Measurements from ENCODE around the gene CCDC136. TPM values are rescaled to one million over a fixed set of nuclear protein-coding genes. Genes with fewer than 3 reads are reported as not detected.

Gene CCDC136
- total RNA-seq, 1 experiment from 2014 or later, result 11.1 TPM

DNA sequence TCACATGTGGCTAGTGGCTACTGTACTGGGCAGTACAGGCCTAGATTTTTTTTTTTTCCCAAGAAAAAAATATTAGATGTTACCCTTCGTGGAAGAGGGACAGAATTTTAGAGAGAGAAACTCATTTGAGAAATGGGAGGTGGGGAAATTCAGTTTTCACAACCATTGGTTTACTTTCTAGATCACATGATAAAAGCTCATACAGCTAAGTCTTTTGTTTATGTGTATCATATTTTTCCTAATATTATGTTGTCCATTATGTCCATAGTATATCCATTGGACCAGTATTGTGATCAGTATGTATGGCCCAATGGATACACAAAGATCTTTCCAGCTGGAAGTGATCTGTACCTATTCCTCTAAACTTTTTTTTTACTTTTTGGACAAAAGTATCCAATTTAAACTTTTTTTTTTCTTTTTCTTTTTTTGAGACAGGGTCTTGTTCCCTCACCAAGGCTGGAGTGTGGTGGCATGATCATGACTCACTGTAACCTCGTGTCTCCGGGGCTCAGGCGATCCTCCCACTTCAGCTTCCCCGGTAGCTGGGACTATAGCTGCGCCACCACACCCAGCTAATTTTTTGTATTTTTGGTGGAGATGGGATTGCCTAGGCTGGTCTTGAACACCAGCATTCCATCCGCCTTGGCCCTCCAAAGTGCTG is 48.5 kb upstream of the CCDC136 start:
- Histone ChIP-seq H3K27ac (ENCODE audit: low read depth, low read length) (no peak overlapping the region), H4K20me1 (ENCODE audit: insufficient read depth) (peaks cover 34% of the 10 kb centered on the region; the same call in 1 of the 2 replicates), H3K4me3 (replicated peaks in 1 of 2; ENCODE audit: low read depth in 1 of 2, low read length in 2 of 2) (no peak overlapping the region), H2AFZ (ENCODE audit: low read depth, low read length, poor library complexity, severe bottlenecking) (no peak overlapping the region), H3K9me2 (ENCODE audit: insufficient read depth) (no peaks in the 10 kb centered on the region), H3K36me3 (ENCODE audit: control insufficient read depth in 1 of 2, insufficient read depth in 2 of 2, low read length in 2 of 2) (peaks cover 0 to 4% of the 10 kb centered on the region in 2 experiments; a peak in 2 of 4 replicates), H3K4me2 (ENCODE audit: low read length) (no peak overlapping the region), H3K79me2 (ENCODE audit: insufficient read depth, low read length) (peaks cover 91% of the 10 kb centered on the region), H3K9ac (ENCODE audit: low read length) (no peak overlapping the region), H3K27me3 (ENCODE audit: insufficient read depth, low read length) (no peaks in the 10 kb centered on the region), H3K4me1 (ENCODE audit: control insufficient read depth in 1 of 2, insufficient read depth in 2 of 2, low read length in 2 of 2) (peaks cover 10 to 27% of the 10 kb centered on the region in 2 experiments), H3K9me3 (ENCODE audit: control insufficient read depth in 1 of 2, insufficient read depth in 1 of 2, low read depth in 1 of 2, low read length in 2 of 2) (no peaks in the 10 kb centered on the region)
- CTCF ChIA-PET, result no interaction called here
- RAD21 ChIA-PET (ENCODE audit: low non-redundant PET in 1 of 2, low total read pairs in 2 of 2, uncharacterized antibody in 2 of 2, unreplicated experiment in 2 of 2), result no interaction called here
- no peak for ATAC-seq
- POLR2A ChIA-PET, result no interaction called here
- intact Hi-C loops (cut with micrococcal nuclease), result no loop called here
- DNase-seq (ENCODE audit: low read depth, low spot score), result no peak
- BruUV-seq (replicated peaks), result no TSS peak
- TF ChIP-seq POLR2AphosphoS5 (IDR thresholded peaks at IDR 0.05; ENCODE audit: low read depth, low read length) (no peak), SP1 (IDR thresholded peaks at IDR 0.05; ENCODE audit: low read depth) (no peak), CEBPB (IDR thresholded peaks at IDR 0.05; ENCODE audit: low read depth) (no peak), EZH2phosphoT487 (IDR thresholded peaks at IDR 0.05; ENCODE audit: borderline replicate concordance) (no peak), EZH2 (IDR thresholded peaks at IDR 0.05) (no peak)

DNA sequence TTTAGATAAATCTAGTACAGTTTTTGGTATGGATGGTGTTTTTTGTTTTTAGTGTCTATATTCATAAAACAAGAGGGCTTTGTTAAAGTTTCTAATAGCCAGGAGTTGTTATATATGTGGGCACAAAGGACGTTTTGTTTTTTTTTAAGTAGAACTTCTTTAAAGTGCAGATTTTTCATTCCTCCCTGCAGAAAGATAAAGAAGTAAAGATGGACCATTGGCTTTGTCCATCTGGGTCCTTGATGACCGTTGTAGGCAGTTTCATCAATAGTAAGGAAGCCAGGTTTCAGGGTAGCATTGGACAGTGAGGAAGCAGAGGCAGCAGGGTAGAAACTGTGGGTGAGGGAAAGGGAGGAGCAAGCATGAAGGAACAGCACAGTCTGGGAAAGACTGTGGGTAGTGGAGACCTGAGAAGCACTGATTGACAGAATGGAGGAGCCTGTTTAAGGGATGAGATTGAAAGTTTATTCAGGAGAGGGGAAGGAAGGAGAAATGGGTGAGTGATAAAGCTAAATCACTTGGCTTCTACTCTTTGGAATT is 47.3 kb upstream of the CCDC136 start:
- H3K9me3 ChIP-seq (ENCODE audit: control insufficient read depth in 1 of 2, insufficient read depth in 1 of 2, low read depth in 1 of 2, low read length in 2 of 2), result no peaks in the 10 kb centered on the region
- ChIA-PET CTCF (no interaction called here), POLR2A (no interaction called here), RAD21 (ENCODE audit: low non-redundant PET in 1 of 2, low total read pairs in 2 of 2, uncharacterized antibody in 2 of 2, unreplicated experiment in 2 of 2) (no interaction called here)
- peaks cover 4 to 20% of the 10 kb centered on the region in 2 experiments; a peak in 2 of 4 replicates for H3K4me1 ChIP-seq (ENCODE audit: control insufficient read depth in 1 of 2, insufficient read depth in 2 of 2, low read length in 2 of 2)
- DNase-seq (ENCODE audit: low read depth, low spot score), result no peak
- H3K36me3 ChIP-seq (ENCODE audit: control insufficient read depth in 1 of 2, insufficient read depth in 2 of 2, low read length in 2 of 2), result peaks cover 11 to 14% of the 10 kb centered on the region in 2 experiments
- no peak overlapping the region for H3K4me3 ChIP-seq (replicated peaks in 1 of 2; ENCODE audit: low read depth in 1 of 2, low read length in 2 of 2)
- H3K27me3 ChIP-seq (ENCODE audit: insufficient read depth, low read length), result no peaks in the 10 kb centered on the region
- no peak overlapping the region for H3K4me2 ChIP-seq (ENCODE audit: low read length)
- TF ChIP-seq RAD21 (IDR thresholded peaks at IDR 0.05; ENCODE audit: low read depth) (no peak), SIN3A (IDR thresholded peaks at IDR 0.05; ENCODE audit: low read depth) (no peak), CBX3 (IDR thresholded peaks at IDR 0.05; ENCODE audit: low read depth) (no peak), EZH2phosphoT487 (IDR thresholded peaks at IDR 0.05; ENCODE audit: borderline replicate concordance) (no peak), EZH2 (IDR thresholded peaks at IDR 0.05) (no peak), SRF (IDR thresholded peaks at IDR 0.05; ENCODE audit: low read depth) (no peak), POLR2A (IDR thresholded peaks at IDR 0.05; ENCODE audit: borderline replicate concordance, extremely low read depth, insufficient read depth, insufficient read length) (no peak), YY1 (IDR thresholded peaks at IDR 0.05; ENCODE audit: extremely low read depth, insufficient replicate concordance, low read depth, low read length) (no peak), CEBPB (IDR thresholded peaks at IDR 0.05; ENCODE audit: low read depth) (no peak)
- TF ChIP-seq, protein P1, sequence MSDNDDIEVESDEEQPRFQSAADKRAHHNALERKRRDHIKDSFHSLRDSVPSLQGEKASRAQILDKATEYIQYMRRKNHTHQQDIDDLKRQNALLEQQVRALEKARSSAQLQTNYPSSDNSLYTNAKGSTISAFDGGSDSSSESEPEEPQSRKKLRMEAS (IDR thresholded peaks at IDR 0.05), result no peak
- TF ChIP-seq, protein P2, sequence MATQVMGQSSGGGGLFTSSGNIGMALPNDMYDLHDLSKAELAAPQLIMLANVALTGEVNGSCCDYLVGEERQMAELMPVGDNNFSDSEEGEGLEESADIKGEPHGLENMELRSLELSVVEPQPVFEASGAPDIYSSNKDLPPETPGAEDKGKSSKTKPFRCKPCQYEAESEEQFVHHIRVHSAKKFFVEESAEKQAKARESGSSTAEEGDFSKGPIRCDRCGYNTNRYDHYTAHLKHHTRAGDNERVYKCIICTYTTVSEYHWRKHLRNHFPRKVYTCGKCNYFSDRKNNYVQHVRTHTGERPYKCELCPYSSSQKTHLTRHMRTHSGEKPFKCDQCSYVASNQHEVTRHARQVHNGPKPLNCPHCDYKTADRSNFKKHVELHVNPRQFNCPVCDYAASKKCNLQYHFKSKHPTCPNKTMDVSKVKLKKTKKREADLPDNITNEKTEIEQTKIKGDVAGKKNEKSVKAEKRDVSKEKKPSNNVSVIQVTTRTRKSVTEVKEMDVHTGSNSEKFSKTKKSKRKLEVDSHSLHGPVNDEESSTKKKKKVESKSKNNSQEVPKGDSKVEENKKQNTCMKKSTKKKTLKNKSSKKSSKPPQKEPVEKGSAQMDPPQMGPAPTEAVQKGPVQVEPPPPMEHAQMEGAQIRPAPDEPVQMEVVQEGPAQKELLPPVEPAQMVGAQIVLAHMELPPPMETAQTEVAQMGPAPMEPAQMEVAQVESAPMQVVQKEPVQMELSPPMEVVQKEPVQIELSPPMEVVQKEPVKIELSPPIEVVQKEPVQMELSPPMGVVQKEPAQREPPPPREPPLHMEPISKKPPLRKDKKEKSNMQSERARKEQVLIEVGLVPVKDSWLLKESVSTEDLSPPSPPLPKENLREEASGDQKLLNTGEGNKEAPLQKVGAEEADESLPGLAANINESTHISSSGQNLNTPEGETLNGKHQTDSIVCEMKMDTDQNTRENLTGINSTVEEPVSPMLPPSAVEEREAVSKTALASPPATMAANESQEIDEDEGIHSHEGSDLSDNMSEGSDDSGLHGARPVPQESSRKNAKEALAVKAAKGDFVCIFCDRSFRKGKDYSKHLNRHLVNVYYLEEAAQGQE (IDR thresholded peaks at IDR 0.05; ENCODE audit: low read depth), result no peak
- no TSS peak for BruUV-seq (replicated peaks)
- peaks cover 100% of the 10 kb centered on the region for H3K79me2 ChIP-seq (ENCODE audit: insufficient read depth, low read length)
- intact Hi-C loops (cut with micrococcal nuclease), result no loop called here
- no peaks in the 10 kb centered on the region for H3K9me2 ChIP-seq (ENCODE audit: insufficient read depth)
- no peak for ATAC-seq
- H3K9ac ChIP-seq (ENCODE audit: low read length), result no peak overlapping the region
- H2AFZ ChIP-seq (ENCODE audit: low read depth, low read length, poor library complexity, severe bottlenecking), result no peak overlapping the region
- H3K27ac ChIP-seq (ENCODE audit: low read depth, low read length), result no peak overlapping the region
- peaks cover 45% of the 10 kb centered on the region; the same call in 1 of the 2 replicates for H4K20me1 ChIP-seq (ENCODE audit: insufficient read depth)
